Mucosa of rectum (tissue), 2 donors: ENCODE measurements around the gene ARHGEF28.

Source experiments
- H3K27ac ChIP-seq, 2 donors: one replicate each; pipeline ENCODE4 v1.7.0; 2013; ENCODE audit warnings: inconsistent platforms in 2 of 2, low read depth in 2 of 2, low read length in 2 of 2
- H3K27me3 ChIP-seq, 2 donors: one replicate each; pipeline ENCODE4 v1.7.0; 2013; ENCODE audit warnings: low read length in 2 of 2; ENCODE audit not compliant: control insufficient read depth in 2 of 2, insufficient read depth in 2 of 2
- H3K36me3 ChIP-seq, 2 donors: one replicate each; pipeline ENCODE4 v1.7.0; 2013; ENCODE audit warnings: low read length in 2 of 2; ENCODE audit not compliant: control insufficient read depth in 2 of 2, insufficient read depth in 2 of 2
- H3K4me1 ChIP-seq, 2 donors: one replicate each; pipeline ENCODE4 v1.7.0; 2013; ENCODE audit warnings: low read length in 2 of 2, mild to moderate bottlenecking in 1 of 2; ENCODE audit not compliant: control insufficient read depth in 2 of 2, insufficient read depth in 2 of 2
- H3K4me3 ChIP-seq, 2 donors: one replicate each; pipeline ENCODE4 v1.7.0; 2013; ENCODE audit warnings: low read length in 2 of 2
- H3K9ac ChIP-seq, 2 donors: one replicate each; pipeline ENCODE4 v1.7.0; 2013; ENCODE audit warnings: low read length in 2 of 2, low read depth in 1 of 2, mild to moderate bottlenecking in 1 of 2
- H3K9me3 ChIP-seq, 2 donors: one replicate each; pipeline ENCODE4 v1.7.0; 2013; ENCODE audit warnings: low read length in 2 of 2; ENCODE audit not compliant: control insufficient read depth in 2 of 2
- donor health status: healthy.
- donor health status: Normal muscosa, but diverticular disease.

Gene ARHGEF28

GRCh38 chr5:73766902-73767301 is 140.9 kb downstream of the ARHGEF28 start:
- no peak overlapping the region for H3K27ac ChIP-seq
- no peaks in the 10 kb centered on the region for H3K27me3 ChIP-seq
- no peaks in the 10 kb centered on the region for H3K9me3 ChIP-seq
- no peak overlapping the region for H3K9ac ChIP-seq
- no peak overlapping the region for H3K4me3 ChIP-seq
- H3K4me1 ChIP-seq: no peaks in the 10 kb centered on the region
- H3K36me3 ChIP-seq: no peaks in the 10 kb centered on the region

- Histone ChIP-seq H3K4me1 (no peaks in the 10 kb centered on the region), H3K27me3 (no peaks in the 10 kb centered on the region), H3K36me3 (no peaks in the 10 kb centered on the region), H3K9me3 (no peaks in the 10 kb centered on the region), H3K4me3 (no peak overlapping the region), H3K9ac (no peak overlapping the region), H3K27ac (no peak overlapping the region)
Observed at GRCh38 chr5:73770172-73771025, 144.4 kb downstream of the ARHGEF28 start.

DNA sequence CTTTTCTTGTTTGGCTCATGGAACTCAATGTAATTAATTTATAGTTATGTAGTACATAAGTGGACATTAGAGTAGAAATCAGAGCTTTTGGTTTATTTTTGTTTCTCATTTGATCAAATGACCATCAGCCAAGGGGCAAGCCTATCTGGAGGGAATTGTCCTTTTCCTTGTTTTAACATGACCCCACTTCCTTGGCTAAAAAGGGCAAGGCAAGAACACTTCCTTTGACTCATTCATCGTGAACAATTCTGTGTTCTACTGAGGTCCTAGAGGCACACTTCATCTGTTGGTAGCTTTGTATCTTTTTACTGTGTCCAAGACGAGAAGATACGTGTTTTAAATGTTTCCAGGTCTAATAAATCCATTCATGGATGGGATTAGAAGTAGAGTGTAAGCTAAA is 148.9 kb downstream of the ARHGEF28 start:
- peaks cover 0 to 2% of the 10 kb centered on the region in 2 donors for H3K4me1 ChIP-seq
- no peaks in the 10 kb centered on the region for H3K36me3 ChIP-seq

GRCh38 chr5:73776405-73776804 is 150.4 kb downstream of the ARHGEF28 start:
- Histone ChIP-seq H3K9me3 (no peaks in the 10 kb centered on the region), H3K36me3 (no peaks in the 10 kb centered on the region), H3K27me3 (no peaks in the 10 kb centered on the region), H3K4me1 (peaks cover 0 to 6% of the 10 kb centered on the region in 2 donors), H3K4me3 (no peak overlapping the region), H3K27ac (no peak overlapping the region), H3K9ac (no peak overlapping the region)

More for the DNA sequence above, 148.9 kb downstream of the ARHGEF28 start:
- H3K27me3 ChIP-seq: no peaks in the 10 kb centered on the region
- no peak overlapping the region for H3K9ac ChIP-seq
- H3K4me3 ChIP-seq: no peak overlapping the region
- no peaks in the 10 kb centered on the region for H3K9me3 ChIP-seq
- no peak overlapping the region for H3K27ac ChIP-seq

- no peaks in the 10 kb centered on the region for H3K9me3 ChIP-seq
- no peaks in the 10 kb centered on the region for H3K36me3 ChIP-seq
Observed at GRCh38 chr5:73777192-73777591, 151.2 kb downstream of the ARHGEF28 start.

DNA sequence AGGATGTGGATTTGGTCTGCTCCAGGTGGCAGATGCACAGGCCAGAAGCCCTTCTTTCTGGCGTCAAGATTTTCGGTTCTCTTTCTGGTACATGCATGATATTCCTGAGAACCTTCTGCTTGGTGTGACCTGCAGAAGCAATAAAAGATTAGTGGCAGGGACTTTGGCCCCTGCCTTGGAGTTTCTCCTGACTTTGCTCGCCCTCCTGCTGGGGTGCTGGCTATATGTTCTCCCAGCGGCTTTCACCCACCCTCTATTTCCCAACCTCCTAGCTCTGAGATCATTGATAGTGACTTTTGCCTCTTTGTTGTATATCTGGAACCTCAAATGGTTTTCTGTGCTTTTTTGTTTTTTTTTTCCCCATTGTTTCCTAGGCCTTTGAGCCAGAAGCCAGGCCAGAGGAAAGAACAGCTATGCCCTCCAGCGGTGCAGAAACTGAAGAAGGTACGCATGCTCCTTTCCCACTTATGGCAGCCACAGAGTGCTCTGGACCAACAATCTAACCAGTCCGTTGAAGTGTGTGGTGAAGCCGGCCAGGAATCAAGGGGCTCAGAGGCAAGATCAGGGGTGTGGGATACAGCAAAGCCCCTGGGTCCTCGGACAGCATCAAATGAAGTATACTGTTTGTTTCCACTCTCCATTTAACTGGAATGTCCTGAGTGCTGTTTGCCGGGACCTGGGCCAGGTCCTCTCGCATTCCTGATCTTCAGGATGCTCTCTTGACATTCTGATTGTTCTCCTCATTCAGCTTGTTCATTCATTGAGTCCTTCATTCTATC is 154.5 kb downstream of the ARHGEF28 start:
- Histone ChIP-seq H3K9me3 (no peaks in the 10 kb centered on the region), H3K9ac (no peak overlapping the region), H3K4me1 (peaks cover 0 to 6% of the 10 kb centered on the region in 2 donors), H3K4me3 (no peak overlapping the region), H3K36me3 (no peaks in the 10 kb centered on the region), H3K27me3 (no peaks in the 10 kb centered on the region), H3K27ac (no peak overlapping the region)

More at GRCh38 chr5:73777192-73777591, 151.2 kb downstream of the ARHGEF28 start:
- Histone ChIP-seq H3K9ac (no peak overlapping the region), H3K4me3 (no peak overlapping the region), H3K4me1 (peaks cover 0 to 6% of the 10 kb centered on the region in 2 donors), H3K27ac (no peak overlapping the region), H3K27me3 (no peaks in the 10 kb centered on the region)

GRCh38 chr5:73781107-73781768 is 155.2 kb downstream of the ARHGEF28 start:
- Histone ChIP-seq H3K9me3 (no peaks in the 10 kb centered on the region), H3K27me3 (no peaks in the 10 kb centered on the region), H3K4me3 (no peak overlapping the region), H3K36me3 (no peaks in the 10 kb centered on the region), H3K27ac (no peak overlapping the region), H3K9ac (no peak overlapping the region), H3K4me1 (peaks cover 0 to 6% of the 10 kb centered on the region in 2 donors)

DNA sequence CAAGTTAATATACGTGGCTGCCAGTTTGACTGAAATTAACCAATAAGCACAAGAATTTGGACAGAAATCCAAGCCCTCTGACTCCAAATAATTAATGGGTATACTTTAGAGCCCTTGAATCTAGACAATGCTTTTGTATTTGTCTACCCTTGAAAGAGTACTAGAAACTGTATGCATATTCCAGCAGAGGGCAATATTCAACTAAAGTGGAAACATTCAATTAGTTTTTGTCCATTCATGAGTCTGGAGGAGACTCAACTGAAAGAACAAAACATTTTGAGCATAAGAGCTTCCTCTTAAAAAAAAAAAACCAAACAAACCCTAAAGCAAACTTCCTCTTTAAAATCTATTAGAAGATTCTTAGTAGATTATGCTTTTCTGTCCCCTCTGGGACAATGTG is 157.8 kb downstream of the ARHGEF28 start:
- Histone ChIP-seq H3K27ac (no peak overlapping the region), H3K4me3 (no peak overlapping the region), H3K36me3 (no peaks in the 10 kb centered on the region), H3K27me3 (no peaks in the 10 kb centered on the region), H3K4me1 (peaks cover 0 to 6% of the 10 kb centered on the region in 2 donors), H3K9ac (no peak overlapping the region), H3K9me3 (no peaks in the 10 kb centered on the region)

DNA sequence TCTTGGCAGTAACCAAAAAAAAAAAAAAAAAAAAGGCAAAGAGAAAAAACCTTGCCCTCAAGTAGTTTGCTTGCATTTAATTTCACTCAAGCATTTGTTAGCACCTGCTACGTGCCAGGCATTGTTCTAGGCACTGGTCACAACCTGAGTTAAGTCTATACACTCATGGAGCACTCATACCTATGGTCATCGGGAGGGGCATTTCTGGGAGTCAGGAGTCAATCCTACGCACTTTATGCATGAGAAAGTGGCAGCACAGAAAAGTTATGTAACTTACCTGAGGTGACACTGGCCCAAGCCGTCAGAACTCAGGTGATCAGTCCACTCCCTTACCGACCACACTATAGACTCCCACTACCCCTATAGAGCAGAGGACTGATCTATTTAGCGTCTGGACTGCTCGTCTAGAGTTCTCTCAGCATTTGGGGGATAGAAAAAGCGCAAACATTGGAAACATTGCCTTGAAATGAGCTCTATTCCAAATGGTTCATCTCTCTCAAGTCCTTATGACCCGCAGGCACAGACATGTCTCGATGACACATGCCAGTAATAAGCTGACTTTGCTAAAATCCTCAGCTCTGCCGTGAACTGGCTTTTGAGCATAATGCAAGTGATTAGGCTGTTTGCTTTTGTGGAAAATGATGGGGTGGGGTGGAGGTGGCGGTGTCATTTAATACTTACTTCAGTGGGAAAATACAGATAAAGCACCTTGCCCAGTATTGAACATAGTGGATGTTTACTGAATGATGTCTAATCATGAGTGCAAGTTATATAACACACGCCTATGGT is 160.2 kb downstream of the ARHGEF28 start:
- Histone ChIP-seq H3K27ac (no peak overlapping the region), H3K27me3 (no peaks in the 10 kb centered on the region), H3K4me3 (no peak overlapping the region), H3K9me3 (no peaks in the 10 kb centered on the region), H3K9ac (no peak overlapping the region), H3K4me1 (no peaks in the 10 kb centered on the region), H3K36me3 (no peaks in the 10 kb centered on the region)
